ENCODE data around the gene TEK. TPM values are rescaled to one million over a fixed set of nuclear protein-coding genes. Genes with fewer than 3 reads are reported as not detected.
"Not testable (repeated sequence)": the region's sequence is repeated elsewhere in the genome, so short reads cannot be mapped to it uniquely, and the experiment has no call there.

Gene TEK
- total RNA-seq, 1 donor from 2014 or later = 1.6 TPM

GRCh38 chr9:27090231-27090630, 18.8 kb upstream of the TEK start:
- Mint-ChIP-seq H3K4me1 (ENCODE audit: unreplicated experiment) (peaks cover 76% of the 10 kb centered on the region), H3K4me3 (ENCODE audit: unreplicated experiment) (no peak overlapping the region), H3K36me3 (ENCODE audit: unreplicated experiment) (no peaks in the 10 kb centered on the region), H3K9me3 (ENCODE audit: unreplicated experiment) (no peaks in the 10 kb centered on the region), H3K27me3 (ENCODE audit: unreplicated experiment) (no peaks in the 10 kb centered on the region), H3K27ac (ENCODE audit: unreplicated experiment) (peak overlapping the region; percentile 93)
- no peak for DNase-seq (ENCODE audit: extremely low spot score, unreplicated experiment)
- TF ChIP-seq CTCF (IDR thresholded peaks at IDR 0.05) = no peak

- no peak overlapping the region for H3K27ac Mint-ChIP-seq (ENCODE audit: unreplicated experiment)
- no peaks in the 10 kb centered on the region for H3K9me3 Mint-ChIP-seq (ENCODE audit: unreplicated experiment)
- H3K36me3 Mint-ChIP-seq (ENCODE audit: unreplicated experiment) = no peaks in the 10 kb centered on the region
- H3K4me1 Mint-ChIP-seq (ENCODE audit: unreplicated experiment) = peaks cover 78% of the 10 kb centered on the region
- no peak overlapping the region for H3K4me3 Mint-ChIP-seq (ENCODE audit: unreplicated experiment)
- H3K27me3 Mint-ChIP-seq (ENCODE audit: unreplicated experiment) = no peaks in the 10 kb centered on the region
- TF ChIP-seq CTCF (IDR thresholded peaks at IDR 0.05) = no peak
- no peak for DNase-seq (ENCODE audit: extremely low spot score, unreplicated experiment)
Measured at GRCh38 chr9:27090711-27091110, 18.3 kb upstream of the TEK start.

- not testable (repeated sequence) for DNase-seq (ENCODE audit: extremely low spot score, unreplicated experiment); H3K36me3 Mint-ChIP-seq (ENCODE audit: unreplicated experiment); H3K27ac Mint-ChIP-seq (ENCODE audit: unreplicated experiment); H3K27me3 Mint-ChIP-seq (ENCODE audit: unreplicated experiment); H3K4me3 Mint-ChIP-seq (ENCODE audit: unreplicated experiment); H3K9me3 Mint-ChIP-seq (ENCODE audit: unreplicated experiment)
- peaks cover 67% of the 10 kb centered on the region for H3K4me1 Mint-ChIP-seq (ENCODE audit: unreplicated experiment)
Measured at GRCh38 chr9:27092496-27092895, 16.5 kb upstream of the TEK start.

- not testable (repeated sequence) for DNase-seq (ENCODE audit: extremely low spot score, unreplicated experiment); H3K4me3 Mint-ChIP-seq (ENCODE audit: unreplicated experiment); H3K27me3 Mint-ChIP-seq (ENCODE audit: unreplicated experiment); H3K9me3 Mint-ChIP-seq (ENCODE audit: unreplicated experiment); H3K27ac Mint-ChIP-seq (ENCODE audit: unreplicated experiment); H3K36me3 Mint-ChIP-seq (ENCODE audit: unreplicated experiment)
- H3K4me1 Mint-ChIP-seq (ENCODE audit: unreplicated experiment) = peaks cover 57% of the 10 kb centered on the region
Measured at GRCh38 chr9:27093384-27094067, 15.5 kb upstream of the TEK start.

GRCh38 chr9:27094640-27095298, 14.3 kb upstream of the TEK start:
- Mint-ChIP-seq H3K4me3 (ENCODE audit: unreplicated experiment) (no peak overlapping the region), H3K36me3 (ENCODE audit: unreplicated experiment) (no peaks in the 10 kb centered on the region), H3K27me3 (ENCODE audit: unreplicated experiment) (no peaks in the 10 kb centered on the region), H3K27ac (ENCODE audit: unreplicated experiment) (peak overlapping the region; percentile 74), H3K4me1 (ENCODE audit: unreplicated experiment) (peaks cover 45% of the 10 kb centered on the region), H3K9me3 (ENCODE audit: unreplicated experiment) (no peaks in the 10 kb centered on the region)
- no peak for TF ChIP-seq CTCF (IDR thresholded peaks at IDR 0.05)
- no peak for DNase-seq (ENCODE audit: extremely low spot score, unreplicated experiment)

- peaks cover 4% of the 10 kb centered on the region for H3K9me3 Mint-ChIP-seq (ENCODE audit: unreplicated experiment)
- no peaks in the 10 kb centered on the region for H3K36me3 Mint-ChIP-seq (ENCODE audit: unreplicated experiment)
- TF ChIP-seq CTCF (IDR thresholded peaks at IDR 0.05) = no peak
- no peak overlapping the region for H3K4me3 Mint-ChIP-seq (ENCODE audit: unreplicated experiment)
- no peak for DNase-seq (ENCODE audit: extremely low spot score, unreplicated experiment)
- H3K4me1 Mint-ChIP-seq (ENCODE audit: unreplicated experiment) = peaks cover 17% of the 10 kb centered on the region
- H3K27ac Mint-ChIP-seq (ENCODE audit: unreplicated experiment) = no peak overlapping the region
- no peaks in the 10 kb centered on the region for H3K27me3 Mint-ChIP-seq (ENCODE audit: unreplicated experiment)
Measured at GRCh38 chr9:27107241-27107640, 1.8 kb upstream of the TEK start.
